T47D (cell line): ENCODE measurements around the gene PPM1G.
A peak's percentile ranks its signal among the peaks of the same experiment; 100 is the strongest.

ENCODE experiments used
- DNase-seq, 2 experiments: peaks; one replicate each; pipeline versions ENCODE4 v3.0.0 to v3.0.0-alpha.2; 2011 to 2012; ENCODE audit warnings: low read depth in 1 of 2, low spot score in 1 of 2
- JUND ChIP-seq: IDR thresholded peaks from 2 replicates; pipeline ENCODE4 v1.6.1; 2012; ENCODE audit warnings: low read depth
- in situ Hi-C: cut with HindIII; loops from 2 replicates; pipeline ENCODE4 v1.10.0; 2016; ENCODE audit warnings: low sequenced_read_pairs, low pct_unique_long_range_greater_than_20kb

The PPM1G gene

DNA sequence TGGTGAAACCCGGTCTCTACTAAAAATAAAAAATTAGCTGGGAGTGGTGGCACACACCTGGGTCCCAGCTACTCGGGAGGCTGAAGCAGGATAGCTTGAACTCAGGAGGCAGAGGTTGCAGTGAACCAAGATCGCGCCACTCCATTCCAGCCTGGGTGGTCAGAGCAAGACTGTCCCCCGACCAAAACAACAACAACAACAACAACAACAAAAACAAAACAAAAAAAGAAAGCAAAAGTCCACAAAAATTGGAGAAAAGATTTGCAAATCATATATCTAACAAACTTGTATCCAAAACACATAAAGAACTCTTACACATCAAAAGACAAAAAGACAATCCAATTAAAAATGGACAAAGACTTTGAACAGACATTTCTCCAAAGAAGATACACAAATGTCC is 10.4 kb downstream of the PPM1G start:
- DNase-seq = no peak
- in situ Hi-C loops = no loop called here
- no peak for TF ChIP-seq JUND

DNA sequence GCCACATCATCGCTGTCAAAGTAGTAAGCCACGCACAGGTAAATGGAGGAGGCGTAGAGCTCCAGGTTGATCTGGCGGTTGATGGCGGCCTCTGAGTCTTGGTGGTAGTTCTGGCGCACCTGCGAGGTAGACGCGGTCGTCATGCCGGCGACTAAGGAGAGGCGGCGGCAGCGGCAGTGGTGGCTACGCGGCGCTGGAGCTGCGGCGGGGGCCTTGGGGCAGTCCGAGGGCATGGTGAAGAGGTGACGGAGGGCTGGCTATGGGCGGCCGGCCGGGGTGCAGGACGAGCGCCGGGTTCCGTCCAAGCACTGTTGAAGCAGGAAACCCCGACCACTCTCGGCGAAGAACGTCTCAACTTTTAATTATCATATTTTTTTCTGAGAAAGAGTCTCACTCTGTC is 16.2 kb downstream of the PPM1G start:
- no peak for TF ChIP-seq JUND
- DNase-seq = no peak
- in situ Hi-C loops = no loop called here

- in situ Hi-C loops = no loop called here
These were observed 18.3 kb downstream of the PPM1G start for GRCh38 chr2:27390822-27391679.

DNA sequence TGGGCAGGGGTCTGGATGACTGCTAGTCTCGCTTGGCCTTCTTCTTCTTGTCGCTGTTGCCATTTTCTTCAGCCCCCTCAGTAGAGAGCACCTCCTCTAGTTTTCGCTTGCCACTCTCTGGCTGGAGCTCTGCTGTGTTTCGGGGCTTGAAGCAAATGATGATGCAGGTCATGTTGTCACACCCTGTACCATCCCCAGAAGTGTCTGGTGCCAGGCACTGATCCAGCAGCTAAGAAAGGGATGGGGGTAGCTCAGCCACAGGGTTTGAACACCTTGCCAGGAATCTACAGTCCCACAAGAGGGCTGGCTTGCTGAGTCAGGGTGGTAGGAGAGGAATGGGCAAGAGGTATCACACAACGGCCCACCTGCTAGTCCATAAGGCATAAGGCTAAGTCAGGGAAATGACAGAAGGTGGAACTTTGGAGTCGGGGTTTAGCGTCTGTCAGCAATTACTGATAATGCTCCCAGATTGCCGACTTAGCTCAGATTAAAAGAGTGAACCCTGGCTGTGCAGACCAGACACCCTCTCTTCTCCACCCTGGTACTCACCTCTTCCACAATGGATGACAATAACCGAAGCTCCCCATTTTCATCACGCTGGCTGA is 27.7 kb downstream of the PPM1G start:
- in situ Hi-C loops = no loop called here
- DNase-seq = no peak
- TF ChIP-seq JUND = no peak

More at GRCh38 chr2:27390822-27391679, 18.3 kb downstream of the PPM1G start:
- TF ChIP-seq JUND = no peak
- no peak for DNase-seq

DNA sequence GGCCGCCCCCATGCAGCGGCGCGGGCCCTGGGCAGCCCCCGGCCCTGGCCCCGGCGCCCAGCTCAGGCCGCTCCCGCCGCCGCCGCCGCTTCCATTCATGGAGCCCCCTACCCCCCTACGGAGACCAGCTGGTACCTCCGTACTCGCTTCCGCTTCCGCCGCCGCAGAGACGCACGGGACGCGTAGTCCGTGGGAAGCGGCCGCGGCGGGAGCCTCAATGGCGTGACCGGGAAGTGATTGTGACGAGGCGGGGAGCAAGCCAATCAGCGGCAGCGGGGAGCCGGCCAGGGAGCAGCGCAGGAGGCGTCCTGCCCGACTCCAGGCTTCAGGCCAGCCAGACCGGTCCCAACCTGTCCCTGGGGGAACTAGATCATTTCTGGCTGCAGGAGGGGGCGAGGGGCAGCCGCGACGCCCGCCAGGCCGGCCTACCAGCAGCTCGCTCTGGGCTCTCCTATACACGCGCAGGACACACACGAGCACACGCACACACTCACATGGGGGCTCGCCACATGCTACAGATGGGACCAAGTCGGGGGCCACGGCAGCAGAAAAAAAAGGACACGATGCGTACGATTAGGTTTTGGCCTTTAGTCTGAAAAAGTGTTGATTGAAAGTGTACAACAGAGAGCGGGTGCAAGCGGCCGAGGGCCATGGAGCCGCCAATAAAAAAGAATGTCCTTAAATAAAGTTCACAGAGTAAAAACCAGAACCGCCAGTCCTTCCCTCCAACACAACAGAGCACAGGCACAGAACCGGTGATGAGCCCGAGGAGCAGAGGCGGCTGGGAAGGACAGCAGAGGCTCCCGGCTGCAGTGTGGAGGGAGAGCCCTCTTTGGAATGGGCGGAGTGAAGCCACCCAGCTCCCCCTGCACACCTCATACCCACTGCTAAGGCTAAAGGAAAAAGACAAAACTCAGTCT is 28.5 kb downstream of the PPM1G start, which contains the start of gene ZNF513:
TSS of gene ZNF513 (minus strand) at position 109 of the 920 bp plus-strand sequence. CDS start 208 bp downstream, outside the sequence.
- TF ChIP-seq JUND = no peak
- in situ Hi-C loops = no loop called here
- peak; percentile 64 to 88 for DNase-seq

GRCh38 chr2:27379836-27380625 is 29.4 kb downstream of the PPM1G start:
- in situ Hi-C loops = no loop called here
- peak in 1 of 2 experiments; percentile 15 for DNase-seq
- no peak for TF ChIP-seq JUND

DNA sequence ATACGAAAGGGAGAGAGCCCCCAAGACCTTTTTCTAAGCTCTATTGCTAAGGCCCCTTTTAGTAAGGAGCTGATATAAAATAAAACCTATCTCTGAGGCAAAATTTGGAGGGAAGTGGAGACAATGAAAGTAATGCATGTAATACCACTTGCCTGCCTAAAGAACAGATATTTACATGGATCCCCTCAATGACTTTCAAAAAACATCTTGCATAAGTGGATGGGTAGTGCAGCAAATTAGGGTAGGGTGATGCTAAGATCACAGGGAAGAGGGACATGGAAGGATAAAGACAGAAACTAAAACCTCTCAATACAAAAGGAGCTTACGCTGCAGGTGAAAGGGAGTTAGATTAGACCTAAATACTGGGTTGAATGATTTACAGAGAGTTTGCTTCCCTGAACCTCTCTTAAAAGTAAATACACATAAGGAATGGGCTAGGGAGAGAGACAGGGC is 30.0 kb downstream of the PPM1G start:
- no peak for TF ChIP-seq JUND
- in situ Hi-C loops = no loop called here
- no peak for DNase-seq

DNA sequence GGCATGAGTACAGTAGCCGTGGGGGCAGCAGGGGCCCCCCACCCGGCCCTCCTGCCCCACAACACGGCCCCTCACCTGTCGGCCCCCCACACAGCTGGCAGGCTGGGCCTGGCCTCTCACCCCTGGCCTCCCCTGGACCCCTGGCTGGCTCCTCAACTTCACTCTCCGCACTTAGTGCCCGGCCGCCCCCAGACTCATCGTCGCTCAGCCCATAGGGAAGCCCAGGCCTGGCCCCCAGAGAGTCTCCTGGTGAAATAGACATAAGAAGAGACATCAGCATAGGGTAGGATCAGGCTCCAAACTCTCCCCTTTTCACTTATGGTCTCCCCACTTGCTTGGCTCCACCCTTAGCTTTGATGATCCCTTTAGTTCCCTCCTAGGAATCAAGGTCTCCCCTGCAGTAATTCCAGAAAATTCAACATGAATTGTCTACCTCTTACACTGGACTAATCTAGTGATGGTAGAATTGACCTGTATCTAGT is 30.5 kb downstream of the PPM1G start:
- TF ChIP-seq JUND = no peak
- in situ Hi-C loops = no loop called here
- no peak for DNase-seq

DNA sequence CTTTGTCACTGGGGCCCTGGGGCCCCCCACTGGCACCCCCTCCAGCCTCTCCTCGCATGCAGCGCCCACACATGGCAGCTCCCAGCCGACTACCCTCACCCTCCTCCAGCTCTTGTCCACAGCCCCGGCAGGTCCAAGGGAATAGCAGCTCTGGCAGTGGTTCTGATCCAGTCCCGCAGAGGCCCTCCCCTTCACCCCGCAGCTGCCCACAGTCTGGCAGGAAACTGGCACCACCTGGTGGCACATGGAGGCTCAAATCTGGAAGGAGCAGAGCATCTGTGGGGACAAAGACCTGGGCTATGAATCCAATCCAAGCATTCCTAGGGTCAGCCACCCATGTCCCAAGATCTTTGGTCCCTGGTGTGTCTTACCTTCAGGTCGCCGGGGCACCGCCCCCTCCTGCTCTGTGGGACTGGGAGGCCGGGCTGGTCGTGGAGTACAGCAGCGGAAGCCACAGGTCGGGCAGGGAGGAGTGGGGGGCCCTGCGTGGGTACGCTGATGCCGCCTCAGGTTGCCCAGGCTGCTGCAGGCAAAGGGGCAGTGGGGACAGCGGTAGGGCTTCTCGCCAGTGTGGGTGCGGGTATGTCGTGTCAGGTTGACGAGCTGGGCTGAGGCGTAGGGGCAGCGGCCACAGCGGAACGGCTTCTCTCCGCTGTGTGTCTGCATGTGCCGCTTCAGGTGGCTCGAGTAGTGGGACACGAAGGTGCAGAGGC is 31.1 kb downstream of the PPM1G start:
- no peak for TF ChIP-seq JUND
- in situ Hi-C loops = no loop called here
- DNase-seq = peak in 1 of 2 experiments; percentile 42

GRCh38 chr2:27377618-27378095 is 31.7 kb downstream of the PPM1G start:
- no peak for DNase-seq
- in situ Hi-C loops = no loop called here
- no peak for TF ChIP-seq JUND
